K562 (cell line): Measurements from ENCODE around the gene KCNJ9. TPM values are rescaled to one million over a fixed set of nuclear protein-coding genes. Genes with fewer than 3 reads are reported as not detected.

Source experiments
- ATAC-seq: fragments of 200-7000 bp; cut with Tn5 transposase; 3 replicates; pipeline ENCODE4 v1.9.1; 2020; ENCODE audit warnings: moderate library complexity
- BruUV-seq: library from RNA; stranded (reverse); fragments of 400-500 nt; replicated peaks from 2 replicates; lab custom pipeline; 2021; lab: Mats Ljungman, UMichigan
- CTCF ChIA-PET: fragments of 300-600 bp; formaldehyde crosslinking; extraction: SDS; loops from one replicate; lab custom pipeline; 2021; ENCODE audit warnings: low intra/inter-chr PET ratio; lab: Yijun Ruan, JAX
- POLR2A ChIA-PET: fragments of 300-600, 350-650 bp; sonication (Branson Sonifier 250); formaldehyde crosslinking; extraction: SDS; loops from one replicate; lab custom pipeline; 2021; ENCODE audit warnings: antibody characterized with exemption, inconsistent platforms; lab: Yijun Ruan, JAX
- DNase-seq, 4 experiments: peaks; one replicate each; pipeline versions ENCODE4 v3.0.0 to v3.0.0-alpha.2; 2011 to 2018; ENCODE audit warnings: low spot score in 3 of 4, mixed read lengths in 3 of 4; ENCODE audit errors: extremely low read depth in 1 of 4
- FAIRE-seq: peaks from 2 replicates; lab custom pipeline; 2011; peaks lifted over from hg19 to GRCh38; lab: Jason Lieb, UNC
- H2AFZ ChIP-seq: 2 replicates; pipeline ENCODE4 v1.6.0; 2011; ENCODE audit warnings: low read depth, low read length, control low read depth, inconsistent platforms
- H3K27ac ChIP-seq: fragments of 200-600 bp; 3 replicates; pipeline ENCODE4 v1.8.0; 2011; ENCODE audit warnings: low read depth, mild to moderate bottlenecking, control low read depth, inconsistent platforms, low read length, moderate library complexity, mixed read lengths; ENCODE audit errors: extremely low read depth
- H3K27me3 ChIP-seq, 2 experiments: fragments of 300-600 bp in 1 of 2; 2 replicates in 1 of 2; 3 replicates in 1 of 2; pipeline versions ENCODE4 v1.6.0 to v1.8.0; 2011; ENCODE audit warnings: inconsistent platforms in 2 of 2, low read length in 2 of 2, mild to moderate bottlenecking in 1 of 2, mixed read lengths in 1 of 2, moderate library complexity in 1 of 2; ENCODE audit not compliant: control insufficient read depth in 2 of 2, insufficient read depth in 2 of 2
- H3K36me3 ChIP-seq: fragments of 300-600 bp; 3 replicates; pipeline ENCODE4 v1.8.0; 2011; ENCODE audit warnings: mild to moderate bottlenecking, low read length, inconsistent platforms; ENCODE audit not compliant: control insufficient read depth, insufficient read depth
- H3K4me1 ChIP-seq, 2 experiments: fragments of 200-600 bp in 1 of 2; replicated peaks in 1 of 2; 2 replicates in 1 of 2; 3 replicates in 1 of 2; pipeline versions ENCODE4 v1.5.1 to v1.8.0; 2011; ENCODE audit warnings: inconsistent platforms in 2 of 2, low read length in 2 of 2, mild to moderate bottlenecking in 1 of 2, mixed read lengths in 1 of 2, moderate library complexity in 1 of 2; ENCODE audit not compliant: control insufficient read depth in 2 of 2, insufficient read depth in 2 of 2
- H3K4me2 ChIP-seq: 2 replicates; pipeline ENCODE4 v1.6.1; 2011; ENCODE audit warnings: low read length, control low read depth, inconsistent platforms, mixed read lengths; ENCODE audit not compliant: insufficient read depth
- H3K4me3 ChIP-seq: fragments of 200-600 bp; sonication (generic), shearing (Covaris generic); 2 replicates; pipeline ENCODE4 v1.5.1; 2016; ENCODE audit warnings: control low read depth, inconsistent platforms
- H3K79me2 ChIP-seq: fragments of 200-600 bp; 3 replicates; pipeline ENCODE4 v1.8.0; 2011; ENCODE audit warnings: low read length, inconsistent platforms; ENCODE audit not compliant: control insufficient read depth, insufficient read depth
- H3K9ac ChIP-seq, 2 experiments: 2 replicates each; pipeline versions ENCODE4 v1.6.0 to v1.6.1; 2011; ENCODE audit warnings: low read depth in 2 of 2, low read length in 2 of 2, control low read depth in 1 of 2, inconsistent platforms in 1 of 2, mild to moderate bottlenecking in 1 of 2, mixed read lengths in 1 of 2; ENCODE audit not compliant: insufficient read depth in 1 of 2
- H3K9me1 ChIP-seq: one replicate; pipeline ENCODE4 v1.6.0; 2011; ENCODE audit warnings: inconsistent platforms, mild to moderate bottlenecking, low read length, moderate library complexity; ENCODE audit not compliant: control insufficient read depth, insufficient read depth
- H3K9me3 ChIP-seq: replicated peaks from 2 replicates; pipeline ENCODE4 v1.5.1; 2011; ENCODE audit warnings: low read depth, low read length, inconsistent platforms; ENCODE audit not compliant: control insufficient read depth, insufficient read depth
- H4K20me1 ChIP-seq: replicated peaks from 2 replicates; pipeline ENCODE4 v1.6.1; 2011; ENCODE audit warnings: low read length, inconsistent platforms, mixed read lengths; ENCODE audit not compliant: control insufficient read depth, insufficient read depth
- ATF7 ChIP-seq: fragments of 450-650 bp; IDR thresholded peaks from 2 replicates; pipeline ENCODE4 v1.7.1; 2014; ENCODE audit warnings: mild to moderate bottlenecking, moderate library complexity
- LCOR ChIP-seq: sonication (generic); formaldehyde crosslinking; IDR thresholded peaks from 2 replicates; pipeline ENCODE4 v1.8.0; 2022; ENCODE audit warnings: mild to moderate bottlenecking, missing genetic modification reagents
- NRF1 ChIP-seq, 2 experiments: fragments of 450-650 bp; IDR thresholded peaks in 1 of 2; conservative IDR thresholded peaks in 1 of 2; 2 replicates each; pipeline ENCODE4 v1.6.1; 2014; ENCODE audit warnings: mild to moderate bottlenecking in 2 of 2
- PPARD ChIP-seq: fragments of 250-450 bp; sonication (Bioruptor Pico); IDR thresholded peaks from 2 replicates; pipeline ENCODE4 v1.8.0; 2022; ENCODE audit warnings: inconsistent platforms, mild to moderate bottlenecking, moderate library complexity
- RUNX1 ChIP-seq: sonication (generic); IDR thresholded peaks from 2 replicates; pipeline ENCODE4 v1.6.1; 2016; ENCODE audit warnings: antibody characterized with exemption, low read depth
- SAP30 ChIP-seq: fragments of 200-600 bp; sonication (generic); IDR thresholded peaks from 2 replicates; pipeline ENCODE4 v1.6.1; 2012; ENCODE audit warnings: borderline replicate concordance, low read depth, mild to moderate bottlenecking, moderate library complexity, low read length, control low read depth, inconsistent platforms; ENCODE audit not compliant: insufficient read depth, poor library complexity, severe bottlenecking
- TEAD1 ChIP-seq, 2 experiments: fragments of 450-650 bp in 1 of 2; sonication (generic) in 1 of 2; formaldehyde crosslinking; IDR thresholded peaks; 2 replicates each; pipeline versions ENCODE4 v1.4.0 to v1.8.0; 2020 to 2022; ENCODE audit warnings: mild to moderate bottlenecking in 2 of 2, missing genetic modification reagents in 1 of 2
- ZNF766 ChIP-seq: fragments of 200-800 bp; sonication (Bioruptor generic); conservative IDR thresholded peaks from 2 replicates; pipeline ENCODE4 v1.6.1; 2016; ENCODE audit warnings: missing genetic modification characterization, missing compliant biosample characterization
- WGBS: fragments of 100-300 bp; shearing (Covaris generic); methylation state at CpG from one replicate; pipeline ENCODE4 v1.1.6; 2016; ENCODE audit warnings: low coverage, mixed read lengths; ENCODE audit not compliant: insufficient coverage; ENCODE audit errors: missing lambda C conversion rate; 5-methylcytosine and 5-hydroxymethylcytosine counted together
- in situ Hi-C: fragments of 300-500 bp; cut with MboI; formaldehyde crosslinking; loops from 4 replicates; pipeline ENCODE4 v1.15.0; 2018; ENCODE audit warnings: inconsistent platforms, mixed read lengths
- intact Hi-C: fragments of 100-400 bp; cut with micrococcal nuclease; formaldehyde crosslinking; loops from 2 replicates; pipeline ENCODE4 v1.14.2; 2022
- polyA plus RNA-seq, 8 experiments: library from polyadenylated mRNA; depleted of rRNA in 4 of 8; stranded (reverse) in 5 of 8; unstranded in 3 of 8; fragments of >200 nt; fragmentation: Nextera tagmentation in 2 of 8; fragmentation: Illumina TruSeq in 1 of 8; extraction: Ambion mirVana in 2 of 8; extraction: Trizol in 1 of 8; gene quantifications; 2 replicates each; pipeline versions ENCODE4 v1.2.1 to v1.2.3, GENCODE V29; 2011 to 2014; ENCODE audit warnings: inconsistent platforms in 1 of 8, missing spikeins in 1 of 8
- total RNA-seq, 7 experiments: library from RNA; depleted of rRNA in 6 of 7; stranded (reverse); fragments of >200 nt in 6 of 7; fragmentation: Illumina TruSeq in 2 of 7; extraction: Trizol in 2 of 7; gene quantifications; 2 replicates each; pipeline versions ENCODE4 v1.2.1 to v1.2.3, GENCODE V29; 2011 to 2021; ENCODE audit warnings: low replicate concordance in 1 of 7
- TF ChIP-seq, protein P1 (sequence below): sonication (generic); formaldehyde crosslinking; IDR thresholded peaks from 2 replicates; pipeline ENCODE4 v1.8.0; 2022; ENCODE audit warnings: mild to moderate bottlenecking, missing genetic modification reagents
- TF ChIP-seq, protein P2 (sequence below): fragments of 250-450 bp; sonication (Bioruptor Pico); IDR thresholded peaks from 2 replicates; pipeline ENCODE4 v1.4.0; 2020; ENCODE audit warnings: mild to moderate bottlenecking

Gene KCNJ9
- total and polyA plus RNA-seq, 9 of the 15 experiments (the other 6 are each of a cell fraction or from before 2014, with no cell fraction given), result not detected

DNA sequence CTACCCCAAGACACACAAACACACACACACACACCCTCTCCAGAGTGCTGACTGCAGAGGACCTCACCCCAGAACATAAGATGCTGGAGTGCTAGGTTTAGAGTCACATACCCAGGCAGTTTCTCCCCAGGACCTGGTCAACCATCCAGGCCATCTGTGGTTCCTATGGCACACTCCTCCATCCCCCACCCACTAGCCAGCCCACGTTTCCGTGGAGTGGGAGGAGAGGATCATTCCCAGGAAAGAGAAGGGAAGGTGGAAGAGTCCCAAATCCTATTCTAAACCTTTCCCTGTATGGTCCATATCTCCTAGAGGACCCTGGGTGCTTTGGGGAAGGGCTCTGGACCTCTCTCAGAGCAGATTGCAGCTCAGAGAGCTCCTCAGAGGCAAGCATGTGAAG is 1.1 kb downstream of the KCNJ9 start (continued):
- TF ChIP-seq SAP30 (no peak), TEAD1 (CRISPR knock-in tag; IDR thresholded peaks at IDR 0.05) (no peak), NRF1 (conservative IDR thresholded peaks at IDR 0.05 in 1 of 2, IDR thresholded peaks at IDR 0.05 in 1 of 2) (no peak)

DNA sequence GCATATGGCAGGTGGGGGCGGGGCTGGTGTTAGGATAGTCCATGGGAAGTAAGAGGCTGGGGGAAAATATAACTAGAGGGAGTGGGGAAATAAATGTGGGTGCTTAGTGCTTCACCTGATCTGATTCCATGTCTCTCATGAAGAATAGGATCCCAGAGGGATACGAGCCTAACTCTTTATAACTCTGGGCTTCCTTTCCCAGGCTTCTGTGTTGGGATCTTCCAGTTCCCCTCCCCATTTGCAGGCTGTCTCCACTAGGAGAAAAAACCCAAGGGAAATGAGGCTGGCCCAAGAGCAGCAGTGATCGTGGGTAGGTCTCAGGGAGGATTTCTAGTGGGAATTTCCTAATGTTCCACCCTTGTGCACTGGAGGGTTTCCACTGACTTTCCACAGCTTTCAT is 1.6 kb downstream of the KCNJ9 start:
- ATAC-seq, result no peak
- H3K9me3 ChIP-seq, result no peaks in the 10 kb centered on the region
- CTCF ChIA-PET, result interaction anchor here (0.7 kb wide), 1 partner anchor 1964 kb away, joined by 6 read pairs; no protein-coding TSS in a partner anchor
- no TSS peak for BruUV-seq
- no peak for DNase-seq
- no peaks in the 10 kb centered on the region for H3K9me1 ChIP-seq
- peak; percentile 15 for FAIRE-seq
- no peaks in the 10 kb centered on the region for H3K79me2 ChIP-seq
- intact Hi-C loops (loop anchor here (5.0 kb wide), 1 partner anchor 146 kb away; no protein-coding TSS in a partner anchor), in situ Hi-C loops (no loop called here)
- no peak overlapping the region for H2AFZ ChIP-seq
- H3K27ac ChIP-seq, result no peak overlapping the region
- POLR2A ChIA-PET, result interaction anchor here (0.7 kb wide), 1 partner anchor 335 kb away, joined by 3 read pairs; no protein-coding TSS in a partner anchor
- H3K9ac ChIP-seq, result no peak overlapping the region
- H3K4me1 ChIP-seq, result peaks cover 0 to 16% of the 10 kb centered on the region in 2 experiments; a peak in 1 of 5 replicates
- no peak overlapping the region for H3K4me2 ChIP-seq
- H4K20me1 ChIP-seq, result peaks cover 7% of the 10 kb centered on the region; the same call in 1 of the 2 replicates
- TF ChIP-seq, protein P1, sequence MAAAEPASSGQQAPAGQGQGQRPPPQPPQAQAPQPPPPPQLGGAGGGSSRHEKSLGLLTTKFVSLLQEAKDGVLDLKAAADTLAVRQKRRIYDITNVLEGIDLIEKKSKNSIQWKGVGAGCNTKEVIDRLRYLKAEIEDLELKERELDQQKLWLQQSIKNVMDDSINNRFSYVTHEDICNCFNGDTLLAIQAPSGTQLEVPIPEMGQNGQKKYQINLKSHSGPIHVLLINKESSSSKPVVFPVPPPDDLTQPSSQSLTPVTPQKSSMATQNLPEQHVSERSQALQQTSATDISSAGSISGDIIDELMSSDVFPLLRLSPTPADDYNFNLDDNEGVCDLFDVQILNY (CRISPR knock-in tag), result no peak
- TF ChIP-seq, protein P2, sequence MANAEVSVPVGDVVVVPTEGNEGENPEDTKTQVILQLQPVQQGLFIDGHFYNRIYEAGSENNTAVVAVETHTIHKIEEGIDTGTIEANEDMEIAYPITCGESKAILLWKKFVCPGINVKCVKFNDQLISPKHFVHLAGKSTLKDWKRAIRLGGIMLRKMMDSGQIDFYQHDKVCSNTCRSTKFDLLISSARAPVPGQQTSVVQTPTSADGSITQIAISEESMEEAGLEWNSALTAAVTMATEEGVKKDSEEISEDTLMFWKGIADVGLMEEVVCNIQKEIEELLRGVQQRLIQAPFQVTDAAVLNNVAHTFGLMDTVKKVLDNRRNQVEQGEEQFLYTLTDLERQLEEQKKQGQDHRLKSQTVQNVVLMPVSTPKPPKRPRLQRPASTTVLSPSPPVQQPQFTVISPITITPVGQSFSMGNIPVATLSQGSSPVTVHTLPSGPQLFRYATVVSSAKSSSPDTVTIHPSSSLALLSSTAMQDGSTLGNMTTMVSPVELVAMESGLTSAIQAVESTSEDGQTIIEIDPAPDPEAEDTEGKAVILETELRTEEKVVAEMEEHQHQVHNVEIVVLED (CRISPR knock-in tag), result no peak
- no peak for TF ChIP-seq PPARD
- no peak for TF ChIP-seq RUNX1
- no peak for TF ChIP-seq ZNF766 (CRISPR knock-in tag)
- TF ChIP-seq LCOR (CRISPR knock-in tag), result no peak
- no peak for TF ChIP-seq ATF7
- H3K4me3 ChIP-seq, result no peak overlapping the region
- 0% methylated on average over 3 of the region's 3 CpGs for WGBS
- H3K36me3 ChIP-seq, result no peaks in the 10 kb centered on the region
- peaks cover 9 to 26% of the 10 kb centered on the region in 2 experiments; a peak in 4 of 5 replicates for H3K27me3 ChIP-seq
